ENCODE measurements around the gene ADAM15. TPM values are rescaled to one million over a fixed set of nuclear protein-coding genes. Genes with fewer than 3 reads are reported as not detected.

Gene ADAM15
- total RNA-seq, 2 donors from 2014 or later, result 40.8 to 42.1 TPM

GRCh38 chr1:155108296-155108695, 57.2 kb downstream of the ADAM15 start:
- ATAC-seq (replicated peaks in 1 of 2) (no peak), DNase-seq (no peak)
- H3K27ac Mint-ChIP-seq, result no peak overlapping the region
- no peaks in the 10 kb centered on the region for H3K27me3 Mint-ChIP-seq (ENCODE audit: low read depth)
- no peaks in the 10 kb centered on the region for H3K36me3 Mint-ChIP-seq (ENCODE audit: insufficient read depth in 2 of 2)
- no peak overlapping the region for H3K4me3 Mint-ChIP-seq
- no peaks in the 10 kb centered on the region for H3K4me1 Mint-ChIP-seq (ENCODE audit: low read depth)
- H3K9me3 Mint-ChIP-seq, result no peaks in the 10 kb centered on the region

GRCh38 chr1:155110381-155110780, 59.3 kb downstream of the ADAM15 start:
- ATAC-seq (replicated peaks in 1 of 2) (no peak), DNase-seq (no peak)
- no peaks in the 10 kb centered on the region for H3K9me3 Mint-ChIP-seq
- H3K36me3 Mint-ChIP-seq (ENCODE audit: insufficient read depth in 2 of 2), result no peaks in the 10 kb centered on the region
- no peak overlapping the region for H3K4me3 Mint-ChIP-seq
- no peaks in the 10 kb centered on the region for H3K4me1 Mint-ChIP-seq (ENCODE audit: low read depth)
- H3K27me3 Mint-ChIP-seq (ENCODE audit: low read depth), result no peaks in the 10 kb centered on the region
- H3K27ac Mint-ChIP-seq, result no peak overlapping the region

GRCh38 chr1:155110826-155111225, 59.7 kb downstream of the ADAM15 start:
- H3K4me1 Mint-ChIP-seq (ENCODE audit: low read depth), result no peaks in the 10 kb centered on the region
- H3K4me3 Mint-ChIP-seq, result no peak overlapping the region
- DNase-seq, result no peak
- H3K27ac Mint-ChIP-seq, result no peak overlapping the region
- no peaks in the 10 kb centered on the region for H3K27me3 Mint-ChIP-seq (ENCODE audit: low read depth)
- ATAC-seq (replicated peaks in 1 of 2), result no peak
- H3K9me3 Mint-ChIP-seq, result no peaks in the 10 kb centered on the region
- no peaks in the 10 kb centered on the region for H3K36me3 Mint-ChIP-seq (ENCODE audit: insufficient read depth in 2 of 2)

Other genes with a start within 250 kb of the ADAM15 start
- gene KCNN3, start 181.0 kb upstream of the ADAM15 start, total RNA-seq, result under 1 TPM; 0.10 to 0.42 TPM
- 10 to 100 TPM; 32.4 to 34.6 TPM for gene PMVK, start 114.6 kb upstream of the ADAM15 start, total RNA-seq
- gene PBXIP1, start 95.2 kb upstream of the ADAM15 start, total RNA-seq, result 10 to 100 TPM; 28.0 to 48.0 TPM
- gene PYGO2, start 89.5 kb upstream of the ADAM15 start, total RNA-seq, result 10 to 100 TPM; 43.6 to 45.3 TPM
- 10 to 100 TPM; 55.8 to 58.6 TPM for gene SHC1, start 80.6 kb upstream of the ADAM15 start, total RNA-seq
- gene CKS1B, start 76.6 kb upstream of the ADAM15 start, total RNA-seq, result 100 to 1,000 TPM; 251 to 304 TPM
- gene FLAD1, start 68.0 kb upstream of the ADAM15 start, total RNA-seq, result 10 to 100 TPM; 45.5 to 55.1 TPM
- 1 to 10 TPM in 1 of 2 donors, under 1 TPM in 1; 0.65 to 2.3 TPM for gene LENEP, start 57.7 kb upstream of the ADAM15 start, total RNA-seq
- 100 to 1,000 TPM; 129 to 141 TPM for gene ZBTB7B, start 48.5 kb upstream of the ADAM15 start, total RNA-seq
- 1 to 10 TPM; 1.1 to 1.4 TPM for gene DCST2, start 17.5 kb upstream of the ADAM15 start, total RNA-seq
- gene DCST1, start 17.5 kb upstream of the ADAM15 start, total RNA-seq, result under 1 TPM in 1 of 2 donors, not detected in 1; 0.10 TPM
- gene EFNA4, start 12.4 kb downstream of the ADAM15 start, total RNA-seq, result 1 to 10 TPM; 3.4 to 4.0 TPM
- gene EFNA3, start 27.5 kb downstream of the ADAM15 start, total RNA-seq, result 1 to 10 TPM; 4.1 to 4.7 TPM
- gene EFNA1, start 76.6 kb downstream of the ADAM15 start, total RNA-seq, result 1 to 10 TPM in 1 of 2 donors, under 1 TPM in 1; 1.00 to 1.4 TPM
- gene SLC50A1, start 84.5 kb downstream of the ADAM15 start, total RNA-seq, result 10 to 100 TPM; 65.0 to 66.3 TPM
- gene DPM3, start 89.2 kb downstream of the ADAM15 start, total RNA-seq, result 10 to 100 TPM; 49.4 to 58.9 TPM
- gene KRTCAP2, start 122.0 kb downstream of the ADAM15 start, total RNA-seq, result 100 to 1,000 TPM; 199 to 203 TPM
- 1 to 10 TPM; 8.6 to 9.8 TPM for gene TRIM46, start 122.5 kb downstream of the ADAM15 start, total RNA-seq
- gene THBS3, start 156.6 kb downstream of the ADAM15 start, total RNA-seq, result 10 to 100 TPM; 24.7 to 28.7 TPM
- gene MTX1, start 157.4 kb downstream of the ADAM15 start, total RNA-seq, result 10 to 100 TPM; 25.5 to 27.4 TPM
- 10 to 100 TPM; 30.7 to 33.8 TPM for gene ENTREP3, start 204.2 kb downstream of the ADAM15 start, total RNA-seq
- gene SCAMP3, start 211.0 kb downstream of the ADAM15 start, total RNA-seq, result 100 to 1,000 TPM; 112 to 114 TPM
- gene CLK2, start 222.2 kb downstream of the ADAM15 start, total RNA-seq, result 10 to 100 TPM; 72.4 to 77.9 TPM
- 1 to 10 TPM; 3.6 to 4.1 TPM for gene HCN3, start 226.1 kb downstream of the ADAM15 start, total RNA-seq